HG03342 (cell line): ENCODE measurements around the gene MRPL50.

Source experiments
- ATAC-seq: cut with Tn5 transposase; IDR thresholded peaks from one replicate; pipeline ENCODE4 v1.9.1; 2021; ENCODE audit warnings: mild to moderate bottlenecking, moderate library complexity; ENCODE audit not compliant: unreplicated experiment

Gene MRPL50

DNA sequence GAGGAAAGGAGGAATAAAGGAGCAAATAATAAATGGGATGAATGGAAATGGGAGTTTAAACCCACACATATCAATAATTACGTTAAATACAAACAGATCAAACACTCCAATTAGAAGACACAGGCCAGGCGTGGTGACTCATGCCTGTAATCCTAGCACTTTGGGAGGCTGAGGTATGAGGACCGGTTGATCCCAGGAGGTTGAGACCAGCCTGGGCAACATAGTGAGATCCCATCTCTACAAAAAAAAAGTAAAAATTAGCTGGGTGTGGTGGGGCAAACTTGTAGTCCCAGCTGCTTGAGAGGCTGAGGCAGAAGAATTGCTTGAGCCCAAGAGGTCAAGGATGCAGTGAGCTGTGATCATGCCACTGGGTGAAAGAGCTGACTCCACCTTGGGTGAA lies 17.3 kb downstream of the MRPL50 start:
- no peak for ATAC-seq

- ATAC-seq: no peak
Observed at GRCh38 chr9:101380295-101380694, 18.1 kb downstream of the MRPL50 start.

- no peak for ATAC-seq
Observed at GRCh38 chr9:101376111-101376848, 22.1 kb downstream of the MRPL50 start.

- ATAC-seq: no peak
Observed at GRCh38 chr9:101375546-101375945, 22.9 kb downstream of the MRPL50 start.

- ATAC-seq: no peak
Observed at GRCh38 chr9:101372327-101373118, 25.9 kb downstream of the MRPL50 start.

DNA sequence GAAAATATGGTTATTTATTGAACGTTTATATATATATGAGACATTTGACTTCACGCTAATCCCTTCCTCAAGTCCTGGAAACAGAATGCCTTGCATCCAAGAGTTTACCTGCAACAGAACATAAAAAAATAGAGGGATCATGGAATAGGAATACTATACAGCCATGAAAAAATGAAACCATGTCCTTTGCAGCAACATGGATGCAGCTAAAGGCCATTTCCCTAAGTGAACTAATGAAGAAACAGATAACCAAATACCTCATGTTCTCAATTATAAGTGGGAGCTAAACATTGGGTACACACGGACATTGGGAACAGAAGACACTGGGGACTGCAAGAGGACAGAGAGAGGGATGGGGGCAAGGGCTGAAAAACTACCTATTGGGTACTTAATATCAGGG lies 26.6 kb downstream of the MRPL50 start:
- no peak for ATAC-seq

DNA sequence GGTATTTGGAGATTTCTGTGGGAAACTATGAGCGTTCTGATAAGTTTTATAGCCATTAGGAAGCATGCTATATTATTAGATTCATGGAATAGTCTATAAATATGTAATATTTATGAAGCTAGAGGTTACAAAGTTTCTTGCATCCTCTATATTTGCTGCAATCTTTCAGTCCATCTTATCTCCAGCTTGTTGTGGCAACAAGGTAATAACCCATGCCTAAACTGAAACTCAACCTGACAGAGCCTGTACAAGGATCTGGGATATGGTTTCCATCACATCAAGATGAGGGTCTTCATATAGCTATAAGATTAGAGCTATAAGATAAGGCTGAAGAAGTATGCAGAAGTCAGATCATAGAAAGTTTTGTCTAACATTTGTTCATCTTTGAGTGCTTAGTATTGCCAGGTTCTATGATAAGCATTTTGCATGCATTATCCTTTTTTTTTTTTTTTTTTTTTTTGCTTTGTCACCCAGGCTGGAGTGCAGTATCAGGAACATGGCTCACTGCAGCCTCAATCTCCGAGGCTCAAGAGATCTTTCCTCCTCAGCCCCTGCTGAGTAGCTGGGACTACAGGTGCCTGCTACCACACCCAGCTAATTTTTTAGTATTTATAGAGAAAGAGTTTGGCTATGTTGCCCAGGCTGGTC lies 28.4 kb downstream of the MRPL50 start:
- no peak for ATAC-seq

DNA sequence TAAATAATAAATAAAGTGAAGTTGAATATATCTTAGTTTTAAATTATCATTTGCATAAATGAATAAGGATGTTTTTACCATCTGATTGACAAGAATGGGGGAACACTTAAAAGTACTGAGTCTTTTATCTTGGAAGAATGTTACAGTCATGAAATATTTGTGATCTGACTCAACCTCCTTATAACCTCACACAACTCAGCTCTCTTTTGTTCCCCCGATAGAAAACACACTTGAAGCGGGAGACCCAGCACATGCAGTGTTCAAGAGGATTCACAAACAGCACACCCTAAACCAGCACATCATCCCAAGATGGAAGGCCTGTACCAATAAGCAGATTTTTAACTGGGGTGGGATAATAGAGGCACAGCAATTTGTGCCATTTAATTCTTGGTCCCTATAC lies 29.1 kb downstream of the MRPL50 start:
- ATAC-seq: no peak

DNA sequence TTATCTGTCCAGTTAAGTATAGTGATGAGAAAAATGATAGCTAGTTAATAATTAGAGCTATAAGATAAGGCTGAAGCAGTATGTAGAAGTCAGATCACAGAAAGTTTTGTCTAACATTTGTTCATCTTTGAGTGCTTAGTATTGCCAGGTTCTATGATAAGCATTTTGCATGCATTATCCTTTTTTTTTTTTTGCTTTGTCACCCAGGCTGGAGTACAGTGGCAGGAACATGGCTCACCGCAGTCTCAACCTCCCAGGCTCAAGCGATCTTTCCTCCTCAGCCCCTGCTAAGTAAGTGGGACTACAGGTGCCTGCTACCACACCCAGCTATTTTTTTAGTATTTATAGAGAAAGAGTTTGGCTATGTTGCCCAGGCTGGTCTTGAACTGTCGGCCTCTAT lies 31.1 kb downstream of the MRPL50 start:
- ATAC-seq: no peak

DNA sequence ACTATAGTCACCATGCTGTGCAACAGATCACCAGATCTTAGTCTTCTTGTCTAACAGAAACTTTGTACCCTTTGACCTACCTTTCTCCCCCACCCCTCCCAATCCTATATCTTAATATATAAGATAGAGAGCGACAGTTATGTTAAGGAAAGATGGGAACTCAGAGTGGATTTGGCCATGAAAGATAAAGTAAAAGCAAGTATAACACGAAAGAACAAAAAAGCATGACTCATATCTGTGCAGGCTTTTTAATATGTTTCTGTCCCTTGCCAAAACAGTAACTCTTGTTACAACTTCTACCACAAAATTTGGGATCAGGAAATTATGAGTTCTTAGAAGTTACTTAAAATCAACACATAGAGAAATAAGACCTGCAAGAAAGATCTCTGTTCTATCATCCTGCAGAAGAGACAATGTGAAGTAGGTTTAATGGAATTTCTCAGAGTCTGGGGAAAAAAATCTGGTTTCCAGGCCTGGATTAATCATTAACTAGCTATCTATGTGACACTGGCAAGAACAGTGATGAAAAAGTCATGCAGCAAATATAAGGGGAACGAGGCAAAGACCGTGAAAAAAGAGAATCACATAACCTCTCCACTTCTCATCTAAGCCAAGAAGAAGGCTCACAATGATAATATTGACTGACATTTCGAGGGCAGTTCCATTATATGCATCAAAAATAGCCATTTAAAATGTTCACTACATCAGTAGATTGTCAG lies 32.2 kb downstream of the MRPL50 start:
- ATAC-seq: no peak

GRCh38 chr9:101365181-101365580 lies 33.2 kb downstream of the MRPL50 start:
- no peak for ATAC-seq

- ATAC-seq: no peak
Observed at GRCh38 chr9:101362450-101362849, 36.0 kb downstream of the MRPL50 start.

GRCh38 chr9:101360647-101361046 lies 37.8 kb downstream of the MRPL50 start:
- no peak for ATAC-seq

DNA sequence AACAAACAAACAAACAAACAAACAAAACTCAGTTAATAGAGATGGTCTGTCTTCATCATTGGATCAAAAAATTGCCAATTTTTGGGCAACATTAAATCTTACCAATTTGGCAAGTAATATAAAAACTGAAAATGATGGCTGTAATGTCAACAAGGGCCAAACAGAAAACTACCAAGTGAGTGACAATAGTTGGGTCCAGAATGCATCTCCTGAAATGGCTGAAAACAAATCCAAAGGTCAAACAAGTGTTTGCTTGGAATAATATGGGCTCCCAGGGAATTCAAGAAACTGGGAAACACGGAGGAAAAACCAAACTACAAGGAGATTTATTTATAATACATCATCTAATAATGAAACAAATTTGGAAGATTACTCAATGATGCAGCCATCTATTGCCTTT lies 38.7 kb downstream of the MRPL50 start:
- ATAC-seq: no peak

DNA sequence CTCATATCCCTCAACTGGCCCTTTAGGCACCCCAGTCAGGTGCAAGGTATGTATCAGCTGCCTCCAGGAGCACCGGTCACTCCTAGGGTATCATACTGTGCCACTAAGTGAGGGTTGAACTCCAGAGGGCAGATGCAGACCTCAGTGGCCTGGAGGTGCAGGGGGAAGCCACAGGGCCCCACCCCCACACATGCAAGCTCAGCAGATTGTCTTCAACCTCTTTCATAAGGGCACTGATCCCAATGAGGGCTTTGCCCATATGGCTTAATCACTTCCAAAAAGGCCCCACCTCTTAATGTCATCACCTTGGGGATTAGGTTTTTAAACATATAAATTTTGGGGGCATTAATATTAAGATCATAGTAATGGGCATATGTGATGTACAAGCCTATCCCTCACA lies 41.8 kb downstream of the MRPL50 start:
- ATAC-seq: no peak

GRCh38 chr9:101354765-101355708 lies 43.4 kb downstream of the MRPL50 start:
- no peak for ATAC-seq

GRCh38 chr9:101354143-101354764 lies 44.2 kb downstream of the MRPL50 start:
- no peak for ATAC-seq

GRCh38 chr9:101353683-101354082 lies 44.7 kb downstream of the MRPL50 start:
- no peak for ATAC-seq

GRCh38 chr9:101352892-101353463 lies 45.4 kb downstream of the MRPL50 start:
- no peak for ATAC-seq
